Keratinocyte (primary cell): ENCODE measurements around the gene FCMR.

Experiments
- CTCF ChIP-seq, 3 experiments: IDR thresholded peaks in 1 of 3; conservative IDR thresholded peaks in 1 of 3; optimal IDR thresholded peaks in 1 of 3; 2 replicates in 2 of 3; 3 replicates in 1 of 3; pipeline versions ENCODE3 to v1.5.1; 2011; ENCODE audit warnings: low read length in 3 of 3, mild to moderate bottlenecking in 3 of 3, moderate library complexity in 2 of 3, control low read depth in 1 of 3, inconsistent platforms in 1 of 3; ENCODE audit not compliant: insufficient read depth in 2 of 3; ENCODE audit errors: extremely low read depth in 1 of 3
- EZH2 ChIP-seq: IDR thresholded peaks from one replicate; pipeline ENCODE4 v1.6.1; 2012; ENCODE audit warnings: inconsistent platforms, mild to moderate bottlenecking, low read length, moderate library complexity

GRCh38 chr1:206922524-206922923 is 783 bp upstream of the FCMR start:
- TF ChIP-seq EZH2 (no peak), CTCF (optimal IDR thresholded peaks at IDR 0.05 in 1 of 3, IDR thresholded peaks at IDR 0.05 in 1 of 3, conservative IDR thresholded peaks at IDR 0.05 in 1 of 3; ENCODE audit: extremely low read depth in 1 of 3, insufficient read depth in 2 of 3, low read length in 3 of 3) (no peak)
